Epithelial cell of alveolus of lung (primary cell): ENCODE data around the gene SLC24A4. TPM values are rescaled to one million over a fixed set of nuclear protein-coding genes. Genes with fewer than 3 reads are reported as not detected.

Source experiments
- total RNA-seq: library from RNA; depleted of rRNA; stranded (reverse); fragments of >200 nt; gene quantifications from 2 replicates; pipeline ENCODE4 v1.2.1, GENCODE V29; 2015

The SLC24A4 gene
- total RNA-seq, result not detected in 2 replicates

GRCh38 chr14:92323011-92323915 lies at the start of gene SLC24A4:
TSS of gene SLC24A4 (plus strand) at chr14:92323165. CDS start at chr14:92323831, 666 bp downstream.

GRCh38 chr14:92513204-92513965 lies 190.4 kb downstream of the SLC24A4 start, which contains the start of gene RIN3:
TSS of gene RIN3 (plus strand) at chr14:92513781. CDS start at chr14:92513933, 152 bp downstream.

Other genes starting within 250 kb of the SLC24A4 start
- 11.1 and 42.4 TPM in 2 replicates for gene ATXN3, start 216.6 kb upstream of the SLC24A4 start, total RNA-seq
- gene NDUFB1, start 201.5 kb upstream of the SLC24A4 start, total RNA-seq, result 318 and 397 TPM in 2 replicates
- gene CPSF2, start 201.2 kb upstream of the SLC24A4 start, total RNA-seq, result 25.8 and 29.0 TPM in 2 replicates
- gene RIN3, start 190.6 kb downstream of the SLC24A4 start, total RNA-seq, result 7.0 and 9.1 TPM in 2 replicates